ENCODE data around the gene HMOX1. TPM values are rescaled to one million over a fixed set of nuclear protein-coding genes. Genes with fewer than 3 reads are reported as not detected.
A peak's percentile ranks its signal among the peaks of the same experiment; 100 is the strongest.
"Not testable (repeated sequence)": the region's sequence is repeated elsewhere in the genome, so short reads cannot be mapped to it uniquely, and the experiment has no call there.

The HMOX1 gene
- total RNA-seq, 1 donor from 2014 or later: 0.72 TPM

GRCh38 chr22:35359380-35360065, 21.4 kb upstream of the HMOX1 start:
- intact Hi-C loops (cut with micrococcal nuclease): no loop called here
- no peak overlapping the region for H3K4me3 Mint-ChIP-seq
- no peaks in the 10 kb centered on the region for H3K9me3 Mint-ChIP-seq
- peaks cover 7% of the 10 kb centered on the region for H3K4me1 Mint-ChIP-seq
- H3K36me3 Mint-ChIP-seq (ENCODE audit: low read depth): no peaks in the 10 kb centered on the region
- H3K27me3 Mint-ChIP-seq: peaks cover 2% of the 10 kb centered on the region
- DNase-seq: no peak
- no peak overlapping the region for H3K27ac Mint-ChIP-seq

- no peaks in the 10 kb centered on the region for H3K36me3 Mint-ChIP-seq (ENCODE audit: low read depth)
- no peak overlapping the region for H3K4me3 Mint-ChIP-seq
- no peak for DNase-seq
- H3K4me1 Mint-ChIP-seq: peaks cover 3% of the 10 kb centered on the region
- H3K9me3 Mint-ChIP-seq: no peaks in the 10 kb centered on the region
- no peak overlapping the region for H3K27ac Mint-ChIP-seq
- peaks cover 6% of the 10 kb centered on the region for H3K27me3 Mint-ChIP-seq
- intact Hi-C loops (cut with micrococcal nuclease): no loop called here
These were observed 19.8 kb upstream of the HMOX1 start for GRCh38 chr22:35361001-35361558.

- H3K9me3 Mint-ChIP-seq: no peaks in the 10 kb centered on the region
- intact Hi-C loops (cut with micrococcal nuclease): no loop called here
- H3K4me1 Mint-ChIP-seq: no peaks in the 10 kb centered on the region
- no peaks in the 10 kb centered on the region for H3K36me3 Mint-ChIP-seq (ENCODE audit: low read depth)
- DNase-seq: no peak
- H3K27me3 Mint-ChIP-seq: peaks cover 13% of the 10 kb centered on the region
- no peak overlapping the region for H3K4me3 Mint-ChIP-seq
- no peak overlapping the region for H3K27ac Mint-ChIP-seq
These were observed 17.3 kb upstream of the HMOX1 start for GRCh38 chr22:35363566-35364086.

GRCh38 chr22:35364230-35364629, 16.7 kb upstream of the HMOX1 start:
- intact Hi-C loops (cut with micrococcal nuclease); H3K27ac Mint-ChIP-seq; H3K4me3 Mint-ChIP-seq; H3K36me3 Mint-ChIP-seq (ENCODE audit: low read depth); DNase-seq; H3K4me1 Mint-ChIP-seq; H3K9me3 Mint-ChIP-seq: not testable (repeated sequence)
- H3K27me3 Mint-ChIP-seq: peaks cover 16% of the 10 kb centered on the region

GRCh38 chr22:35367331-35367886, 13.5 kb upstream of the HMOX1 start:
- Mint-ChIP-seq H3K4me1 (peaks cover 2% of the 10 kb centered on the region), H3K4me3 (no peak overlapping the region), H3K36me3 (ENCODE audit: low read depth) (no peaks in the 10 kb centered on the region), H3K9me3 (no peaks in the 10 kb centered on the region), H3K27me3 (peaks cover 25% of the 10 kb centered on the region), H3K27ac (peak overlapping the region; percentile 22)
- DNase-seq: no peak
- intact Hi-C loops (cut with micrococcal nuclease): no loop called here

- Mint-ChIP-seq H3K27me3 (peaks cover 25% of the 10 kb centered on the region), H3K4me1 (peaks cover 2% of the 10 kb centered on the region)
These were observed 12.5 kb upstream of the HMOX1 start for GRCh38 chr22:35368386-35368785.

GRCh38 chr22:35369996-35370395, 10.9 kb upstream of the HMOX1 start:
- peaks cover 25% of the 10 kb centered on the region for H3K27me3 Mint-ChIP-seq
- no peaks in the 10 kb centered on the region for H3K9me3 Mint-ChIP-seq
- H3K4me3 Mint-ChIP-seq: no peak overlapping the region
- intact Hi-C loops (cut with micrococcal nuclease): no loop called here
- H3K36me3 Mint-ChIP-seq (ENCODE audit: low read depth): no peaks in the 10 kb centered on the region
- H3K27ac Mint-ChIP-seq: no peak overlapping the region
- peaks cover 2% of the 10 kb centered on the region for H3K4me1 Mint-ChIP-seq
- no peak for DNase-seq

More at GRCh38 chr22:35368386-35368785, 12.5 kb upstream of the HMOX1 start:
- intact Hi-C loops (cut with micrococcal nuclease): no loop called here
- no peak overlapping the region for H3K27ac Mint-ChIP-seq
- no peaks in the 10 kb centered on the region for H3K9me3 Mint-ChIP-seq
- H3K4me3 Mint-ChIP-seq: no peak overlapping the region
- DNase-seq: no peak
- no peaks in the 10 kb centered on the region for H3K36me3 Mint-ChIP-seq (ENCODE audit: low read depth)

GRCh38 chr22:35373781-35374180, 7.1 kb upstream of the HMOX1 start:
- no peaks in the 10 kb centered on the region for H3K36me3 Mint-ChIP-seq (ENCODE audit: low read depth)
- no peak for DNase-seq
- intact Hi-C loops (cut with micrococcal nuclease): no loop called here
- H3K27me3 Mint-ChIP-seq: peaks cover 11% of the 10 kb centered on the region
- H3K4me1 Mint-ChIP-seq: peaks cover 13% of the 10 kb centered on the region
- H3K9me3 Mint-ChIP-seq: no peaks in the 10 kb centered on the region
- H3K27ac Mint-ChIP-seq: no peak overlapping the region
- no peak overlapping the region for H3K4me3 Mint-ChIP-seq

GRCh38 chr22:35375031-35375430, 5.9 kb upstream of the HMOX1 start:
- H3K4me3 Mint-ChIP-seq: no peak overlapping the region
- H3K36me3 Mint-ChIP-seq (ENCODE audit: low read depth): no peaks in the 10 kb centered on the region
- peaks cover 13% of the 10 kb centered on the region for H3K4me1 Mint-ChIP-seq
- no peak overlapping the region for H3K27ac Mint-ChIP-seq
- DNase-seq: no peak
- H3K27me3 Mint-ChIP-seq: peaks cover 14% of the 10 kb centered on the region
- intact Hi-C loops (cut with micrococcal nuclease): no loop called here
- H3K9me3 Mint-ChIP-seq: no peaks in the 10 kb centered on the region

- intact Hi-C loops (cut with micrococcal nuclease): no loop called here
- no peak for DNase-seq
- no peaks in the 10 kb centered on the region for H3K9me3 Mint-ChIP-seq
- no peak overlapping the region for H3K4me3 Mint-ChIP-seq
- H3K4me1 Mint-ChIP-seq: peaks cover 13% of the 10 kb centered on the region
- no peaks in the 10 kb centered on the region for H3K36me3 Mint-ChIP-seq (ENCODE audit: low read depth)
- no peak overlapping the region for H3K27ac Mint-ChIP-seq
- H3K27me3 Mint-ChIP-seq: peaks cover 15% of the 10 kb centered on the region
These were observed 5.4 kb upstream of the HMOX1 start for GRCh38 chr22:35375526-35375925.

GRCh38 chr22:35376728-35377472, 4.0 kb upstream of the HMOX1 start:
- H3K9me3 Mint-ChIP-seq: no peaks in the 10 kb centered on the region
- intact Hi-C loops (cut with micrococcal nuclease): no loop called here
- DNase-seq: peak; percentile 74

GRCh38 chr22:35377735-35378134, 3.2 kb upstream of the HMOX1 start:
- H3K9me3 Mint-ChIP-seq: no peaks in the 10 kb centered on the region
- peak overlapping the region; percentile 78 for H3K27ac Mint-ChIP-seq
- H3K4me3 Mint-ChIP-seq: no peak overlapping the region
- peaks cover 23% of the 10 kb centered on the region for H3K27me3 Mint-ChIP-seq
- intact Hi-C loops (cut with micrococcal nuclease): no loop called here
- DNase-seq: no peak
- H3K36me3 Mint-ChIP-seq (ENCODE audit: low read depth): no peaks in the 10 kb centered on the region
- H3K4me1 Mint-ChIP-seq: peaks cover 17% of the 10 kb centered on the region

More at GRCh38 chr22:35376728-35377472, 4.0 kb upstream of the HMOX1 start:
- peak overlapping the region; percentile 78 for H3K27ac Mint-ChIP-seq
- peaks cover 20% of the 10 kb centered on the region for H3K27me3 Mint-ChIP-seq
- no peak overlapping the region for H3K4me3 Mint-ChIP-seq
- no peaks in the 10 kb centered on the region for H3K36me3 Mint-ChIP-seq (ENCODE audit: low read depth)
- peaks cover 17% of the 10 kb centered on the region for H3K4me1 Mint-ChIP-seq

- H3K27ac Mint-ChIP-seq: no peak overlapping the region
- no peaks in the 10 kb centered on the region for H3K36me3 Mint-ChIP-seq (ENCODE audit: low read depth)
- peaks cover 27% of the 10 kb centered on the region for H3K27me3 Mint-ChIP-seq
- no peak for DNase-seq
- intact Hi-C loops (cut with micrococcal nuclease): no loop called here
- H3K4me1 Mint-ChIP-seq: peaks cover 17% of the 10 kb centered on the region
- H3K4me3 Mint-ChIP-seq: no peak overlapping the region
- H3K9me3 Mint-ChIP-seq: no peaks in the 10 kb centered on the region
These were observed 2.3 kb upstream of the HMOX1 start for GRCh38 chr22:35378621-35379020.

Measured in activated CD4-positive, alpha-beta T cell treated with anti-CD3 and anti-CD28 coated beads, Interleukin-2, amount 10 ng/mL, durations not matched to agents 24 days and 14 days (primary cell).